ENCODE data around the gene CADPS.

Gene CADPS

DNA sequence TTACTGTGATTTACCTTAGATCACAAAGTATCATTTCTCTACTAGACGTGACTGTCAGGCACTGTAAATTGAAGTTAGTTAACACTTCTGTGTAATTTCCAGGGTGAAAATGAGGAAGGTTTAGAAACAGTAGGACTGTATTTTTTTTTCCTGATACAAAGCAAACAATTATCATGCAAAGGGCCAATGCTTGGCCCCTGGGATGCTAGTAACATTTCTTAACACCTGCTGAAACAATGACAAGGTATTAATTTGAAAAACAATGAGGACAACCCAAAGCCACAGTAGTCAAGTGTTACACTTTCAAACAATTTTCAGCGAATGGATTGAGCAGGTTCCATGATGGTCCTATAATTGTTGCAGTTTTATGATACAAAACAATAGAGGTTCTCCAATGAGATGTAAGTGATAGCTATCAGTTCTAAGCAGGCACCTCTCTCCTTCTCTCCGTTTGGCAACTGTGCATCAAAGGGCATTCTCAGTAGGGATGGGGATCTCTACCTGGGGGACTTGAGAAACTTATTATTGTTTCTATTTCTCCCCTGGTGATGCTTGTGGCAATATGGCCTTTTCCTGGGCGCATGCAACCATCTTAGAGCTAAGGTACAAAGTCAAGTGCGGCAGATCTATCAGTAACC is 435.9 kb downstream of the CADPS start:
- H3K9ac ChIP-seq: no peak overlapping the region
- no peak for TF ChIP-seq CTCF (conservative IDR thresholded peaks at IDR 0.05; ENCODE audit: low read depth, low read length)
- H3K79me2 ChIP-seq (ENCODE audit: insufficient read depth, low read depth): no peaks in the 10 kb centered on the region
- H3K27me3 ChIP-seq (ENCODE audit: insufficient read depth, low read depth): no peaks in the 10 kb centered on the region
- no peak overlapping the region for H3K4me2 ChIP-seq
- no peak overlapping the region for H3K4me3 ChIP-seq (IDR thresholded peaks at IDR 0.05; ENCODE audit: insufficient read depth, low read depth, low read length)
- no peaks in the 10 kb centered on the region for H3K4me1 ChIP-seq (ENCODE audit: low read depth, poor library complexity, severe bottlenecking)
- H4K20me1 ChIP-seq (ENCODE audit: insufficient read depth): no peaks in the 10 kb centered on the region
- H3K36me3 ChIP-seq (ENCODE audit: insufficient read depth): no peaks in the 10 kb centered on the region
- H2AFZ ChIP-seq (ENCODE audit: low read depth): no peak overlapping the region
- H3K27ac ChIP-seq: no peak overlapping the region

DNA sequence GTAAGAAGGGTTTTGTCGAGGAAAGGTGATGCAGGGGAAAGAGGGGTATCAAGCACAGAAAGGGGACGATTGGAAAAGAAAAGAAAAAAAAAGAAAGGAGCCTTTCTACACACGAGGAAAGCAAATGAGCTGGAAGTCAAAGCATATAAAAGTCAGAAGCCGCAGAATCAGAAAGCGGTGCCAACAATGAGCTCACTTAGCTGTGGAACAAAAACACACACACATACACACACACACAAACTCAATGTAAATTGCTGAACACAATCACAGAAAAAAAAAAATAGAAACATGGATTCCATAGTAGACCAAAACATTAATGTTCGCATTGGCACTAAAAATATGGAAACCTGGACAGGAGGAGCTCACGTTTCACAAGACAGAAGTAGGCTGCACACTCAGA is 438.4 kb downstream of the CADPS start:
- H3K4me1 ChIP-seq (ENCODE audit: low read depth, poor library complexity, severe bottlenecking): no peaks in the 10 kb centered on the region

DNA sequence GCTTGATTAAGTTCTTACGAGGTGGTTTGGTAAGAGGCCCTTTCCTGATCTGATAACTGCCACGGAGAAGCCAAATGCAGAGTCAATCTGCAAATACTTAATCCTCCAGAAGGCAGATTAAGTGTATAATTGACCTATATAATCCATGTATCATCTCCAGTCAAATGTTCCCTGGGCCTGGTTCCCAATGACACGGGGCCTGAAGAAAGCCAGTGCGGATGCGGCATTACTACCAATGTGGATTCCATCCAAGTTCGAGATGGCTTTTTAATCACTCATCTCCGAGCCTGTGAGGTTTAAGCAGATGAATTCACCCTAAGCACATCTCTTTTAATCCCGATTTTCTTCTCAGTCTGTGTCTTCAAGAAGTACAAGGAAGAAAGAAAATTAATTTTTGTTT is 441.8 kb downstream of the CADPS start:
- H3K4me2 ChIP-seq: no peak overlapping the region
- no peaks in the 10 kb centered on the region for H3K27me3 ChIP-seq (ENCODE audit: insufficient read depth, low read depth)
- no peaks in the 10 kb centered on the region for H3K79me2 ChIP-seq (ENCODE audit: insufficient read depth, low read depth)
- no peak overlapping the region for H3K4me3 ChIP-seq (IDR thresholded peaks at IDR 0.05; ENCODE audit: insufficient read depth, low read depth, low read length)
- no peaks in the 10 kb centered on the region for H3K36me3 ChIP-seq (ENCODE audit: insufficient read depth)
- H3K9ac ChIP-seq: no peak overlapping the region
- H2AFZ ChIP-seq (ENCODE audit: low read depth): no peak overlapping the region
- no peaks in the 10 kb centered on the region for H3K4me1 ChIP-seq (ENCODE audit: low read depth, poor library complexity, severe bottlenecking)
- H3K27ac ChIP-seq: no peak overlapping the region
- TF ChIP-seq CTCF (conservative IDR thresholded peaks at IDR 0.05; ENCODE audit: low read depth, low read length): no peak
- no peaks in the 10 kb centered on the region for H4K20me1 ChIP-seq (ENCODE audit: insufficient read depth)

More for the DNA sequence above, 438.4 kb downstream of the CADPS start:
- H4K20me1 ChIP-seq (ENCODE audit: insufficient read depth): no peaks in the 10 kb centered on the region
- no peak overlapping the region for H2AFZ ChIP-seq (ENCODE audit: low read depth)
- no peaks in the 10 kb centered on the region for H3K27me3 ChIP-seq (ENCODE audit: insufficient read depth, low read depth)
- TF ChIP-seq CTCF (conservative IDR thresholded peaks at IDR 0.05; ENCODE audit: low read depth, low read length): no peak
- no peak overlapping the region for H3K27ac ChIP-seq
- no peak overlapping the region for H3K4me2 ChIP-seq
- H3K36me3 ChIP-seq (ENCODE audit: insufficient read depth): no peaks in the 10 kb centered on the region
- H3K4me3 ChIP-seq (IDR thresholded peaks at IDR 0.05; ENCODE audit: insufficient read depth, low read depth, low read length): no peak overlapping the region
- no peaks in the 10 kb centered on the region for H3K79me2 ChIP-seq (ENCODE audit: insufficient read depth, low read depth)
- no peak overlapping the region for H3K9ac ChIP-seq

DNA sequence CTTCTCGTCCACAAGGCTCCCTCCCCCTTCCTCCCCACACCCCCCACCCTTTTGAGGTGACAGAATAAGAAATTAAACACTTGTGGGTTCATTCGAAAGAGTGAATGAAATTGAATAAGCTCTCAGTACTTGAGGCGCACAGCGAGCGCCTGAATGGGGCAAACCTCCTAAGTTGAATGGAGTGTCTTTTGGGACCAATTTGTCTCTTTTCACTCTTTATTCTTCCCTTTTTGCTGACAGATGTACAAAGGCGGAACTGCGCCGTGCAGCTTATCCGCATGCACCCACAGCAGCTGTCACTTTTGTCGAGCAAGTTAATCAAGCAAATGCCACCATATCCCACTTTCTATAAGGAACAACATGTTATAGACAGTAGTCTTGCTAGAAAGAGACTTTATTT is 454.0 kb downstream of the CADPS start:
- H3K4me3 ChIP-seq (IDR thresholded peaks at IDR 0.05; ENCODE audit: insufficient read depth, low read depth, low read length): no peak overlapping the region
- H3K27ac ChIP-seq: no peak overlapping the region
- H3K27me3 ChIP-seq (ENCODE audit: insufficient read depth, low read depth): no peaks in the 10 kb centered on the region
- no peaks in the 10 kb centered on the region for H3K79me2 ChIP-seq (ENCODE audit: insufficient read depth, low read depth)
- H4K20me1 ChIP-seq (ENCODE audit: insufficient read depth): no peaks in the 10 kb centered on the region
- H3K9ac ChIP-seq: no peak overlapping the region
- H2AFZ ChIP-seq (ENCODE audit: low read depth): no peak overlapping the region
- no peak for TF ChIP-seq CTCF (conservative IDR thresholded peaks at IDR 0.05; ENCODE audit: low read depth, low read length)
- no peak overlapping the region for H3K4me2 ChIP-seq
- no peaks in the 10 kb centered on the region for H3K36me3 ChIP-seq (ENCODE audit: insufficient read depth)
- no peaks in the 10 kb centered on the region for H3K4me1 ChIP-seq (ENCODE audit: low read depth, poor library complexity, severe bottlenecking)

Measured in KMS-11 (cell line).